Activated CD8-positive, alpha-beta T cell treated with anti-CD3 and anti-CD28 coated beads, Interleukin-2, amount 10 ng/mL, durations not matched to agents 7 days and 5 days (primary cell): ENCODE measurements around the gene LHX1. TPM values are rescaled to one million over a fixed set of nuclear protein-coding genes. Genes with fewer than 3 reads are reported as not detected.

Source experiments
- ATAC-seq: fragments of 150-1000 bp; cut with Tn5 transposase; one replicate; pipeline ENCODE4 v1.10.0; 2021; ENCODE audit warnings: moderate library complexity
- CTCF ChIA-PET: fragments of 350-600 bp; sonication (Branson Sonifier 250); formaldehyde crosslinking; loops from one replicate; lab custom pipeline; 2021; ENCODE audit warnings: antibody characterized with exemption; lab: Charles Lee
- POLR2A ChIA-PET: fragments of 350-600 bp; sonication (Branson Sonifier 250); formaldehyde crosslinking; loops from one replicate; lab custom pipeline; 2021; ENCODE audit warnings: antibody characterized with exemption; lab: Charles Lee
- DNase-seq: peaks from one replicate; pipeline ENCODE4 v3.0.0-alpha.2; 2020
- H3K27ac Mint-ChIP-seq: one replicate; pipeline ENCODE4 v1.8.0; 2021; ENCODE audit warnings: mild to moderate bottlenecking, mixed read lengths
- H3K27me3 Mint-ChIP-seq: one replicate; pipeline ENCODE4 v1.8.0; 2021; ENCODE audit warnings: low read depth, mixed read lengths
- H3K36me3 Mint-ChIP-seq: one replicate; pipeline ENCODE4 v1.8.0; 2021; ENCODE audit warnings: low read depth, mixed read lengths
- H3K4me1 Mint-ChIP-seq: one replicate; pipeline ENCODE4 v1.8.0; 2021; ENCODE audit warnings: low read depth, mixed read lengths
- H3K4me3 Mint-ChIP-seq: one replicate; pipeline ENCODE4 v1.8.0; 2021; ENCODE audit warnings: mild to moderate bottlenecking, mixed read lengths
- H3K9me3 Mint-ChIP-seq: one replicate; pipeline ENCODE4 v1.8.0; 2022; ENCODE audit warnings: mixed read lengths; ENCODE audit not compliant: insufficient read depth
- total RNA-seq, 2 experiments: library from RNA; stranded (reverse); gene quantifications; one replicate each; pipeline ENCODE4 v1.2.3, GENCODE V29; 2021

Gene LHX1
- total RNA-seq, 2 experiments from 2014 or later = not detected

GRCh38 chr17:36950027-36950426, 12.8 kb downstream of the LHX1 start:
- no peak for ATAC-seq

GRCh38 chr17:36951084-36951789, 14.0 kb downstream of the LHX1 start:
- no peaks in the 10 kb centered on the region for H3K9me3 Mint-ChIP-seq
- DNase-seq (no peak), ATAC-seq (no peak)
- CTCF ChIA-PET = interaction anchor here (3.7 kb wide), 1 partner anchor 96 kb away, joined by 25 read pairs; no protein-coding TSS in a partner anchor
- peaks cover 15% of the 10 kb centered on the region for H3K27me3 Mint-ChIP-seq
- no peak overlapping the region for H3K4me3 Mint-ChIP-seq
- POLR2A ChIA-PET = no interaction called here
- peaks cover 57% of the 10 kb centered on the region for H3K4me1 Mint-ChIP-seq
- peaks cover 60% of the 10 kb centered on the region for H3K36me3 Mint-ChIP-seq
- no peak overlapping the region for H3K27ac Mint-ChIP-seq

More at GRCh38 chr17:36950027-36950426, 12.8 kb downstream of the LHX1 start:
- H3K27me3 Mint-ChIP-seq = peaks cover 24% of the 10 kb centered on the region
- no peaks in the 10 kb centered on the region for H3K9me3 Mint-ChIP-seq
- peaks cover 57% of the 10 kb centered on the region for H3K4me1 Mint-ChIP-seq
- H3K36me3 Mint-ChIP-seq = peaks cover 51% of the 10 kb centered on the region
- CTCF ChIA-PET = interaction anchor here (1.1 to 3.7 kb wide), 2 partner anchors 98 to 348 kb away, joined by 3 to 25 read pairs; partner anchors contain the start of gene MRM1
- peak overlapping the region; percentile 98 for H3K27ac Mint-ChIP-seq
- POLR2A ChIA-PET = interaction anchor here (1.2 to 1.9 kb wide), 3 partner anchors 12 to 16 kb away, joined by 5 to 10 read pairs (median 5); partner anchors contain the start of gene LHX1
- H3K4me3 Mint-ChIP-seq = peak overlapping the region; percentile 96
- no peak for DNase-seq

GRCh38 chr17:36971508-36971907, 34.2 kb downstream of the LHX1 start:
- DNase-seq (no peak), ATAC-seq (no peak)
- ChIA-PET CTCF (interaction anchor here (0.6 to 1.0 kb wide), 2 partner anchors 76 to 333 kb away, joined by 3 to 5 read pairs; no protein-coding TSS in a partner anchor), POLR2A (no interaction called here)
- no peak overlapping the region for H3K27ac Mint-ChIP-seq
- no peaks in the 10 kb centered on the region for H3K27me3 Mint-ChIP-seq
- no peak overlapping the region for H3K4me3 Mint-ChIP-seq
- H3K36me3 Mint-ChIP-seq = peaks cover 34% of the 10 kb centered on the region
- H3K9me3 Mint-ChIP-seq = no peaks in the 10 kb centered on the region
- peaks cover 10% of the 10 kb centered on the region for H3K4me1 Mint-ChIP-seq

- CTCF ChIA-PET = interaction anchor here (1.0 kb wide), 1 partner anchor 76 kb away, joined by 5 read pairs; no protein-coding TSS in a partner anchor
- no peaks in the 10 kb centered on the region for H3K9me3 Mint-ChIP-seq
- POLR2A ChIA-PET = no interaction called here
- H3K27me3 Mint-ChIP-seq = no peaks in the 10 kb centered on the region
- no peak for ATAC-seq
- H3K4me3 Mint-ChIP-seq = no peak overlapping the region
- no peak overlapping the region for H3K27ac Mint-ChIP-seq
- H3K4me1 Mint-ChIP-seq = peaks cover 10% of the 10 kb centered on the region
- H3K36me3 Mint-ChIP-seq = peaks cover 29% of the 10 kb centered on the region
- DNase-seq = no peak
Measured at GRCh38 chr17:36972186-36972700, 35.0 kb downstream of the LHX1 start.

- H3K36me3 Mint-ChIP-seq = peaks cover 23% of the 10 kb centered on the region
- H3K27me3 Mint-ChIP-seq = no peaks in the 10 kb centered on the region
- no peaks in the 10 kb centered on the region for H3K9me3 Mint-ChIP-seq
- no peak overlapping the region for H3K4me3 Mint-ChIP-seq
- DNase-seq (no peak), ATAC-seq (no peak)
- H3K4me1 Mint-ChIP-seq = peaks cover 10% of the 10 kb centered on the region
- ChIA-PET POLR2A (no interaction called here), CTCF (interaction anchor here (0.9 kb wide), 1 partner anchor 75 kb away, joined by 3 read pairs; no protein-coding TSS in a partner anchor)
- H3K27ac Mint-ChIP-seq = no peak overlapping the region
Measured at GRCh38 chr17:36972905-36973304, 35.6 kb downstream of the LHX1 start.

GRCh38 chr17:36975922-36976515, 38.7 kb downstream of the LHX1 start:
- Mint-ChIP-seq H3K27ac (no peak overlapping the region), H3K4me1 (peaks cover 5% of the 10 kb centered on the region), H3K27me3 (no peaks in the 10 kb centered on the region), H3K4me3 (no peak overlapping the region), H3K9me3 (no peaks in the 10 kb centered on the region), H3K36me3 (peaks cover 9% of the 10 kb centered on the region)
- ChIA-PET CTCF (interaction anchor here (1.2 to 1.8 kb wide), 3 partner anchors 9 to 264 kb away, joined by 3 to 6 read pairs (median 5); no protein-coding TSS in a partner anchor), POLR2A (interaction anchor here (1.6 kb wide), 1 partner anchor 27 kb away, joined by 3 read pairs; the partner anchor contains the start of gene AATF)
- ATAC-seq (no peak), DNase-seq (no peak)

GRCh38 chr17:36977066-36977465, 39.8 kb downstream of the LHX1 start:
- Mint-ChIP-seq H3K4me1 (peaks cover 5% of the 10 kb centered on the region), H3K27ac (no peak overlapping the region), H3K9me3 (no peaks in the 10 kb centered on the region), H3K27me3 (no peaks in the 10 kb centered on the region), H3K36me3 (peaks cover 16% of the 10 kb centered on the region), H3K4me3 (no peak overlapping the region)
- ChIA-PET CTCF (interaction anchor here (1.4 kb wide), 1 partner anchor 71 kb away, joined by 5 read pairs; no protein-coding TSS in a partner anchor), POLR2A (interaction anchor here (1.6 kb wide), 1 partner anchor 28 kb away, joined by 3 read pairs; the partner anchor contains the start of gene AATF)
- no peak for DNase-seq
- ATAC-seq = no peak

- no peaks in the 10 kb centered on the region for H3K27me3 Mint-ChIP-seq
- no peak for DNase-seq
- ChIA-PET POLR2A (no interaction called here), CTCF (no interaction called here)
- H3K9me3 Mint-ChIP-seq = no peaks in the 10 kb centered on the region
- peaks cover 5% of the 10 kb centered on the region for H3K4me1 Mint-ChIP-seq
- no peak overlapping the region for H3K27ac Mint-ChIP-seq
- no peak for ATAC-seq
- peaks cover 18% of the 10 kb centered on the region for H3K36me3 Mint-ChIP-seq
- no peak overlapping the region for H3K4me3 Mint-ChIP-seq
Measured at GRCh38 chr17:36977568-36977967, 40.3 kb downstream of the LHX1 start.

GRCh38 chr17:36978810-36979564, 41.7 kb downstream of the LHX1 start:
- H3K9me3 Mint-ChIP-seq = no peaks in the 10 kb centered on the region
- POLR2A ChIA-PET = interaction anchor here (0.7 kb wide), 1 partner anchor 185 kb away, joined by 3 read pairs; no protein-coding TSS in a partner anchor
- no peak overlapping the region for H3K4me3 Mint-ChIP-seq
- no peaks in the 10 kb centered on the region for H3K27me3 Mint-ChIP-seq
- H3K27ac Mint-ChIP-seq = no peak overlapping the region
- H3K36me3 Mint-ChIP-seq = peaks cover 18% of the 10 kb centered on the region
- DNase-seq (no peak), ATAC-seq (no peak)
- no peaks in the 10 kb centered on the region for H3K4me1 Mint-ChIP-seq
- CTCF ChIA-PET = no interaction called here

GRCh38 chr17:36979565-36979941, 42.3 kb downstream of the LHX1 start:
- no peak for DNase-seq
- H3K27ac Mint-ChIP-seq = no peak overlapping the region
- ChIA-PET CTCF (no interaction called here), POLR2A (interaction anchor here (1.1 kb wide), 1 partner anchor 8 kb away, joined by 3 read pairs; no protein-coding TSS in a partner anchor)
- no peaks in the 10 kb centered on the region for H3K4me1 Mint-ChIP-seq
- H3K27me3 Mint-ChIP-seq = no peaks in the 10 kb centered on the region
- ATAC-seq = no peak
- H3K4me3 Mint-ChIP-seq = no peak overlapping the region
- no peaks in the 10 kb centered on the region for H3K9me3 Mint-ChIP-seq
- H3K36me3 Mint-ChIP-seq = peaks cover 18% of the 10 kb centered on the region

- ChIA-PET CTCF (no interaction called here), POLR2A (interaction anchor here (1.1 kb wide), 1 partner anchor 8 kb away, joined by 3 read pairs; no protein-coding TSS in a partner anchor)
- DNase-seq (no peak), ATAC-seq (no peak)
- Mint-ChIP-seq H3K4me3 (no peak overlapping the region), H3K9me3 (no peaks in the 10 kb centered on the region), H3K27ac (no peak overlapping the region), H3K27me3 (no peaks in the 10 kb centered on the region), H3K4me1 (no peaks in the 10 kb centered on the region), H3K36me3 (peaks cover 16% of the 10 kb centered on the region)
Measured at GRCh38 chr17:36980280-36980761, 43.0 kb downstream of the LHX1 start.
